GM18526 (cell line): ENCODE measurements around the gene RNF152.

ENCODE experiments used
- POLR2A ChIP-seq: IDR thresholded peaks from 3 replicates; pipeline ENCODE4 v1.6.1; 2011; ENCODE audit not compliant: insufficient read length; ENCODE audit errors: extremely low read depth

The RNF152 gene

DNA sequence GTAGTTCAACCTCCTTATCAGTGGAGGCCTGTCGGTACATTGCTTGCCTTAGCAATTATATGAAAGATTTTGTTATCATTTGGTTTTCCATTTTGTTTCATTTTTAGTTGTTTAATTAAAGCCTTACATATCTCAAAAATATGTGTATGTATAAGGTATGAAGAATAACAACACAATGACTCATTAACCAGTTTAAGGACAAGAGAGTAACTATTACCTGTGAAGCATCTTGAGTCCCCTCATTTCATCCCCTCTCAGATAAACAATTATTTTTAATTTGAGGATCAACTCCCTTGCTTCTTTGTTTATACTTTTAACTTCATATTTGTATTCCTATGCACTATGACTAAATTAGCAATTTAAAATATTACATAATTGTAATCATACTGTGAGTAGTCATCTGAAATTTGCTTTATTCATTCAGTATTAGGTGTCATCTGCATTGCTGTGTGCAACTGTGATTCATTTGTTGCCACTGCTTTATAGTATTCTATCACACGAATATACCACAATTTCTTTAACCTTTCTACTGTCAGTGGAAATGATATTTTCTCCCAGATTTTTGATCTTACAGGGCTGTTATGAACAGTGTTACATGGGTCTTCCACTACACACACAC lies 126.4 kb downstream of the RNF152 start:
- TF ChIP-seq POLR2A, result no peak

DNA sequence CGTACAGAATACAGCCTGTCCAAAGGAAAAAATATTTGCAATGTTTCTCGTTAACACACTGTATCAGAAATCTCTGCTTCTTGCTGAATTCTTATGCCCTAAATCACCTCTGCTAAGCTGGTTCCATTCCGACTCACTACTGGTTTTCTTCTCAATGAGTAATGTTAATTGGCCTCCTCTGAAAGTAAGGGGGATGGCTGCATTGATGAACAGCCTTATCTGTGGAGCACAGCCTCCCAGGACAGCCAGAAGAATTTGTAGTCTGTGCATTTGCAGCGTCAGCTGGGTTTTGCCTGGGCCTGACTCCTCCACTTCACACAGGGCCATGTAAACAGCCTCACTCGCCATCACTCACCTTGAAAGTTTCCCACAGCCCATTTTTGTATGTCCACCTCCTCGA lies 127.7 kb downstream of the RNF152 start:
- TF ChIP-seq POLR2A, result no peak

DNA sequence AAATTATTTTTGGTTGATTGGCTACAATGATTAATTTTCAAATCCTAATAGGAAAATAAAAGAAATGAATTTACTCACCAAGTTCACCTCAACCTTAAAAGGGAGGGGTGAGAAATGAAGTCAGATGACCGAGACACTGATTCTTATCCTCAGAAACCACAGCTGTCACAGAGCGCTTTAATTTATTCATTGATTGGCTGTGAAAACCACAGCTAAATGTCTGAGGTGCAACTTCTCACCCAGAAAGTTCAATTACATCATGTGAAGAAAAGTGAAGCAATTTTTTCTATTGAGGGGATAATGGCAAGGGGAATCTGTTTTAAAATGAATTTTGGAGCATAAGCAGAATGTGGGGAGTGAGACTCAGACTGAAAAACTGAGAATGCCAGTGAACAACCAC lies 128.4 kb downstream of the RNF152 start:
- TF ChIP-seq POLR2A, result no peak

DNA sequence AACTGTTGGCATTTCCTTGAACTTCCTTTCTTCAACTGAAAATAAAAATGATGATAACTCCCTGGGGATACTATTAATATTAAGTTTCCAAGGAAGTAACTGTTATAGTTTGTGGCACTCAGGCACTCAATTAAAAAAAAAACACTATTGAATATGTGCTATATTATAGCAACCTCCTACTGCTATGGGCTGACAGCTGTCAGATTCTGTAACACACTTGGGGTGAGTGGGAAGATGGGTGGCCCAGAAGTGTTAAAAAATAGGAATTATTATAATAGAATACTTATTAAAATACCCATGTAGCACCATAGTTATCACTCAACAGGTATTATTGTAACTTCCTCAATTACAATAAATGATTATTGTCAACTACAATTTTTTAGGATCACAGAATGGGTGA lies 130.9 kb downstream of the RNF152 start:
- TF ChIP-seq POLR2A, result no peak
